Keratinocyte (primary cell): ENCODE results near the gene RERG. TPM values are rescaled to one million over a fixed set of nuclear protein-coding genes. Genes with fewer than 3 reads are reported as not detected.

Experiments
- DNase-seq: peaks from one replicate; pipeline ENCODE4 v3.0.0-alpha.2; 2011; ENCODE audit warnings: low read depth, missing footprints, low spot score
- FAIRE-seq: peaks from 2 replicates; lab custom pipeline; 2011; peaks lifted over from hg19 to GRCh38; lab: Jason Lieb, UNC
- H2AFZ ChIP-seq: 2 replicates; pipeline ENCODE4 v1.6.0; 2012; ENCODE audit warnings: low read length, control low read depth, inconsistent platforms; ENCODE audit not compliant: control insufficient read depth
- H3K27ac ChIP-seq: 2 replicates; pipeline ENCODE4 v1.5.1; 2011; ENCODE audit warnings: low read length; ENCODE audit not compliant: control insufficient read depth, insufficient read depth
- H3K27me3 ChIP-seq: 3 replicates; pipeline ENCODE4 v1.6.0; 2011; ENCODE audit warnings: low read length; ENCODE audit not compliant: control insufficient read depth, insufficient read depth; ENCODE audit errors: extremely low read depth
- H3K36me3 ChIP-seq, 2 experiments: 2 replicates in 1 of 2; 3 replicates in 1 of 2; pipeline ENCODE4 v1.5.1; 2011; ENCODE audit warnings: low read length in 2 of 2, mild to moderate bottlenecking in 1 of 2; ENCODE audit not compliant: control insufficient read depth in 2 of 2, insufficient read depth in 2 of 2; ENCODE audit errors: extremely low read depth in 1 of 2
- H3K4me1 ChIP-seq: 3 replicates; pipeline ENCODE4 v1.5.1; 2011; ENCODE audit warnings: low read length; ENCODE audit not compliant: control insufficient read depth, insufficient read depth; ENCODE audit errors: extremely low read depth
- H3K4me2 ChIP-seq: 3 replicates; pipeline ENCODE4 v1.6.0; 2011; ENCODE audit warnings: low read depth, low read length; ENCODE audit not compliant: control insufficient read depth, insufficient read depth; ENCODE audit errors: extremely low read depth
- H3K4me3 ChIP-seq, 3 experiments: fragments of 200-600 bp in 1 of 3; sonication (generic) in 1 of 3; 2 replicates in 2 of 3; 3 replicates in 1 of 3; pipeline ENCODE4 v1.5.1; 2011 to 2016; ENCODE audit warnings: low read length in 3 of 3, mild to moderate bottlenecking in 3 of 3, control low read depth in 2 of 3, inconsistent platforms in 1 of 3, low read depth in 1 of 3, mixed read lengths in 1 of 3, mixed run types in 1 of 3, moderate library complexity in 1 of 3; ENCODE audit not compliant: control insufficient read depth in 2 of 3, insufficient read depth in 2 of 3; ENCODE audit errors: extremely low read depth in 1 of 3
- H3K79me2 ChIP-seq: 2 replicates; pipeline ENCODE4 v1.6.0; 2012; ENCODE audit warnings: low read length; ENCODE audit not compliant: control insufficient read depth, insufficient read depth
- H3K9ac ChIP-seq: 3 replicates; pipeline ENCODE4 v1.6.0; 2011; ENCODE audit warnings: low read length; ENCODE audit not compliant: control insufficient read depth, insufficient read depth; ENCODE audit errors: extremely low read depth
- H3K9me1 ChIP-seq: 3 replicates; pipeline ENCODE4 v1.6.0; 2011; ENCODE audit warnings: low read length; ENCODE audit not compliant: control insufficient read depth, insufficient read depth; ENCODE audit errors: extremely low read depth
- H3K9me3 ChIP-seq: 2 replicates; pipeline ENCODE4 v1.5.1; 2012; ENCODE audit warnings: low read depth, low read length; ENCODE audit not compliant: control insufficient read depth
- H4K20me1 ChIP-seq: 3 replicates; pipeline ENCODE4 v1.6.0; 2011; ENCODE audit warnings: low read length; ENCODE audit not compliant: control insufficient read depth, insufficient read depth; ENCODE audit errors: extremely low read depth
- EZH2 ChIP-seq: IDR thresholded peaks from one replicate; pipeline ENCODE4 v1.6.1; 2012; ENCODE audit warnings: inconsistent platforms, mild to moderate bottlenecking, low read length, moderate library complexity
- dilution Hi-C: fragments of 300-500 bp; cut with MboI; formaldehyde crosslinking; loops from one replicate; pipeline ENCODE4 v1.7.0; 2020; ENCODE audit warnings: low sequenced_read_pairs; ENCODE audit not compliant: extremely low pct_ligation_motif_present
- polyA plus RNA-seq, 5 experiments: library from polyadenylated mRNA; depleted of rRNA in 3 of 5; stranded (reverse) in 3 of 5; stranded (forward) in 1 of 5; unstranded in 1 of 5; fragments of >200 nt; gene quantifications; 1 replicate in 1 of 5; 2 replicates in 3 of 5; 3 replicates in 1 of 5; pipeline versions ENCODE4 v1.2.1 to v1.2.3, GENCODE V29; 2011 to 2012; ENCODE audit warnings: missing spikeins in 2 of 5, low read depth in 1 of 5, low replicate concordance in 1 of 5
- TF ChIP-seq, protein P1 (sequence below), 3 experiments: IDR thresholded peaks in 1 of 3; conservative IDR thresholded peaks in 1 of 3; optimal IDR thresholded peaks in 1 of 3; 2 replicates in 2 of 3; 3 replicates in 1 of 3; pipeline versions ENCODE3 to v1.5.1; 2011; ENCODE audit warnings: low read length in 3 of 3, mild to moderate bottlenecking in 3 of 3, moderate library complexity in 2 of 3, control low read depth in 1 of 3, inconsistent platforms in 1 of 3; ENCODE audit not compliant: insufficient read depth in 2 of 3; ENCODE audit errors: extremely low read depth in 1 of 3

The RERG gene
- polyA plus RNA-seq, 1 donor (not counting 4 experiments of a cell fraction or from before 2014, with no cell fraction given), result not detected

DNA sequence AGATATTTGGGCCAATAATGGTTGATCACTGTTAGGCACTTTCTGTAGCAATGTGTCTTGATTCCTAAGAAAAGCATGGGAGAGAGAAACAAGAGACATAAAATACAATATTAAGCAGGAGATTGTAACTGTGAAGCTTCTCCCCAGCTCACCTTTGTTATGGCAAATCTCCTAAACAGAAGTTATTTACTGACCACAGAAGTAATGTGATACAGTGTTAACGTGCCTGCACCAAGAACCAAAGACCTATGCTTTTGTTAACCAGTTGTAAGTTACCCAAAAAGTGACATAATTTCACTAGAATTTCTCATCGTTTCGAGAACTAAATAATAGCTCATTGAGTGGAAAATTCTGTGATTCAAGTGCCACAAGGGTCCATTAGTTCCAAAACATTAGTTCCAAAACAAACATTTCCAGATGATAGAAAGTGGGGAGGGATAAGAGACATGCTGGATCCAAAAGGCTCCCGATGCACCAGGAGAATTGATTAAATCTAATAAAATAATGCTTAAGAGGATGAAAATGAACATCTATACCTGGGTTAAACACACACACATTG lies 14.3 kb downstream of the RERG start:
- no peaks in the 10 kb centered on the region for H3K27me3 ChIP-seq
- H3K79me2 ChIP-seq, result no peaks in the 10 kb centered on the region
- H3K4me3 ChIP-seq, result no peak overlapping the region
- no peak for TF ChIP-seq EZH2
- TF ChIP-seq, protein P1, sequence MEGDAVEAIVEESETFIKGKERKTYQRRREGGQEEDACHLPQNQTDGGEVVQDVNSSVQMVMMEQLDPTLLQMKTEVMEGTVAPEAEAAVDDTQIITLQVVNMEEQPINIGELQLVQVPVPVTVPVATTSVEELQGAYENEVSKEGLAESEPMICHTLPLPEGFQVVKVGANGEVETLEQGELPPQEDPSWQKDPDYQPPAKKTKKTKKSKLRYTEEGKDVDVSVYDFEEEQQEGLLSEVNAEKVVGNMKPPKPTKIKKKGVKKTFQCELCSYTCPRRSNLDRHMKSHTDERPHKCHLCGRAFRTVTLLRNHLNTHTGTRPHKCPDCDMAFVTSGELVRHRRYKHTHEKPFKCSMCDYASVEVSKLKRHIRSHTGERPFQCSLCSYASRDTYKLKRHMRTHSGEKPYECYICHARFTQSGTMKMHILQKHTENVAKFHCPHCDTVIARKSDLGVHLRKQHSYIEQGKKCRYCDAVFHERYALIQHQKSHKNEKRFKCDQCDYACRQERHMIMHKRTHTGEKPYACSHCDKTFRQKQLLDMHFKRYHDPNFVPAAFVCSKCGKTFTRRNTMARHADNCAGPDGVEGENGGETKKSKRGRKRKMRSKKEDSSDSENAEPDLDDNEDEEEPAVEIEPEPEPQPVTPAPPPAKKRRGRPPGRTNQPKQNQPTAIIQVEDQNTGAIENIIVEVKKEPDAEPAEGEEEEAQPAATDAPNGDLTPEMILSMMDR (optimal IDR thresholded peaks at IDR 0.05 in 1 of 3, IDR thresholded peaks at IDR 0.05 in 1 of 3, conservative IDR thresholded peaks at IDR 0.05 in 1 of 3; ENCODE audit: extremely low read depth in 1 of 3, insufficient read depth in 2 of 3, low read length in 3 of 3), result no peak
- H3K36me3 ChIP-seq, result no peaks in the 10 kb centered on the region
- H3K27ac ChIP-seq, result no peak overlapping the region
- no peaks in the 10 kb centered on the region for H3K9me1 ChIP-seq
- H3K4me2 ChIP-seq, result no peak overlapping the region
- no peak for DNase-seq
- no peak overlapping the region for H2AFZ ChIP-seq
- dilution Hi-C loops, result no loop called here
- no peaks in the 10 kb centered on the region for H4K20me1 ChIP-seq
- H3K9ac ChIP-seq, result no peak overlapping the region
- no peaks in the 10 kb centered on the region for H3K9me3 ChIP-seq
- FAIRE-seq, result no peak
- peaks cover 16% of the 10 kb centered on the region for H3K4me1 ChIP-seq

- H3K9ac ChIP-seq, result no peak overlapping the region
- FAIRE-seq (no peak), DNase-seq (no peak)
- H3K27me3 ChIP-seq, result no peaks in the 10 kb centered on the region
- no peaks in the 10 kb centered on the region for H3K9me1 ChIP-seq
- no peaks in the 10 kb centered on the region for H4K20me1 ChIP-seq
- H3K4me1 ChIP-seq, result peaks cover 16% of the 10 kb centered on the region
- H3K27ac ChIP-seq, result no peak overlapping the region
- H3K4me2 ChIP-seq, result no peak overlapping the region
- no peak overlapping the region for H3K4me3 ChIP-seq
- H3K36me3 ChIP-seq, result no peaks in the 10 kb centered on the region
- H3K9me3 ChIP-seq, result no peaks in the 10 kb centered on the region
- no peak overlapping the region for H2AFZ ChIP-seq
- H3K79me2 ChIP-seq, result no peaks in the 10 kb centered on the region
- dilution Hi-C loops, result no loop called here
- no peak for TF ChIP-seq EZH2
- TF ChIP-seq, protein P1 (optimal IDR thresholded peaks at IDR 0.05 in 1 of 3, IDR thresholded peaks at IDR 0.05 in 1 of 3, conservative IDR thresholded peaks at IDR 0.05 in 1 of 3; ENCODE audit: extremely low read depth in 1 of 3, insufficient read depth in 2 of 3, low read length in 3 of 3), result no peak
Measured at GRCh38 chr12:15206338-15206737, 14.9 kb downstream of the RERG start.
